Lower leg skin (tissue), 3 donors: ENCODE results near the gene ZNF844.
"Not testable (repeated sequence)": the region's sequence is repeated elsewhere in the genome, so short reads cannot be mapped to it uniquely, and the experiment has no call there.

Source experiments
- POLR2A ChIP-seq, 2 donors: fragments of 450-650 bp; IDR thresholded peaks; one replicate each; pipeline ENCODE4 v1.6.1; 2016 to 2017; ENCODE audit warnings: antibody characterized with exemption in 2 of 2, mild to moderate bottlenecking in 1 of 2, moderate library complexity in 1 of 2
- TF ChIP-seq, protein P1 (sequence below), 3 donors: fragments of 450-650 bp; IDR thresholded peaks; one replicate each; pipeline ENCODE4 v1.5.1; 2016; ENCODE audit warnings: antibody characterized with exemption in 3 of 3, mild to moderate bottlenecking in 3 of 3, moderate library complexity in 2 of 3

DNA sequence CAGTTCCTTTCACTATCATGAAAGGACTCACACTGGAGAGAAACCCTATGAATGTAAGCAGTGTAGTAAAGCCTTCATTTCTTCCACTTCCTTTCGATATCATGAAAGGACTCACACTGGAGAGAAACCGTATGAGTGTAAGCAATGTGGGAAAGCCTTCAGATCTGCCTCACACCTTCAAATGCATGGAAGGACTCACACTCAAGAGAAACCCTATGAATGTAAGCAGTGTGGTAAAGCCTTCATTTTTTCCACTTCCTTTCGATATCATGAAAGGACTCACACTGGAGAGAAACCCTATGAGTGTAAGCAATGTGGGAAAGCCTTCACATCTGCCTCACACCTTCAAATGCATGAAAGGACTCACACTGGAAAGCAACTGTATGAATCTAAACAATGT is 11.8 kb downstream of the ZNF844 start:
- TF ChIP-seq, protein P1, sequence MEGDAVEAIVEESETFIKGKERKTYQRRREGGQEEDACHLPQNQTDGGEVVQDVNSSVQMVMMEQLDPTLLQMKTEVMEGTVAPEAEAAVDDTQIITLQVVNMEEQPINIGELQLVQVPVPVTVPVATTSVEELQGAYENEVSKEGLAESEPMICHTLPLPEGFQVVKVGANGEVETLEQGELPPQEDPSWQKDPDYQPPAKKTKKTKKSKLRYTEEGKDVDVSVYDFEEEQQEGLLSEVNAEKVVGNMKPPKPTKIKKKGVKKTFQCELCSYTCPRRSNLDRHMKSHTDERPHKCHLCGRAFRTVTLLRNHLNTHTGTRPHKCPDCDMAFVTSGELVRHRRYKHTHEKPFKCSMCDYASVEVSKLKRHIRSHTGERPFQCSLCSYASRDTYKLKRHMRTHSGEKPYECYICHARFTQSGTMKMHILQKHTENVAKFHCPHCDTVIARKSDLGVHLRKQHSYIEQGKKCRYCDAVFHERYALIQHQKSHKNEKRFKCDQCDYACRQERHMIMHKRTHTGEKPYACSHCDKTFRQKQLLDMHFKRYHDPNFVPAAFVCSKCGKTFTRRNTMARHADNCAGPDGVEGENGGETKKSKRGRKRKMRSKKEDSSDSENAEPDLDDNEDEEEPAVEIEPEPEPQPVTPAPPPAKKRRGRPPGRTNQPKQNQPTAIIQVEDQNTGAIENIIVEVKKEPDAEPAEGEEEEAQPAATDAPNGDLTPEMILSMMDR (IDR thresholded peaks at IDR 0.05): not testable (repeated sequence)
- TF ChIP-seq POLR2A (IDR thresholded peaks at IDR 0.05): not testable (repeated sequence)
